ENCODE measurements around the gene ADAM8.
"Not testable (repeated sequence)": the region's sequence is repeated elsewhere in the genome, so short reads cannot be mapped to it uniquely, and the experiment has no call there.

Gene ADAM8

GRCh38 chr10:133230387-133231195 is 46.1 kb downstream of the ADAM8 start:
- H3K9ac ChIP-seq (ENCODE audit: low read depth, low read length), result no peak overlapping the region
- H3K9me3 ChIP-seq (ENCODE audit: insufficient read depth, low read depth, low read length), result no peaks in the 10 kb centered on the region
- H3K4me3 ChIP-seq (ENCODE audit: low read length), result no peak overlapping the region; the same call in 1 of the 2 replicates
- peaks cover 85% of the 10 kb centered on the region for H3K27me3 ChIP-seq (ENCODE audit: insufficient read depth, low read length)
- no peak overlapping the region for H3K27ac ChIP-seq (ENCODE audit: low read length)
- peaks cover 7% of the 10 kb centered on the region; the same call in 1 of the 2 replicates for H3K4me1 ChIP-seq (ENCODE audit: insufficient read depth, low read length)
- no peaks in the 10 kb centered on the region for H3K36me3 ChIP-seq (ENCODE audit: insufficient read depth, low read depth, low read length)

DNA sequence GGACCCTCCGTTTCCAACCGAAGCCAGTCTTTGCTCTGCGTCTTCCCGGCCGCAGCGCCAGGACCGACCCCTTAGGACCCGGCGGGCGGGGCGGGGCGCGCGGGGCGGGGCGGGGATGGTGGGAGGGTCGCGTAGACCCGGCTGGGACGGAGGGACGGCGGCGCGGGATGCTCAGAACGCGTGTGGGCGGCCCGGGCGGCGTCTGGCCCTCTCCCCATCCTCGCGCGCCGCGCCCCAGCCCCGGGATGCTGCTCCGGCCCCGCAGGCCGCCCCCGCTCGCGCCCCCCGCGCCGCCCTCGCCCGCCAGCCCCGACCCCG is 46.7 kb downstream of the ADAM8 start, which contains the start of gene UTF1:
Gene UTF1, plus strand, starts transcription at position 174 of the 318 bp plus-strand sequence. Its CDS starts 72 bp downstream, at position 246.
- no peaks in the 10 kb centered on the region for H3K36me3 ChIP-seq (ENCODE audit: insufficient read depth, low read depth, low read length)
- peak within 1 kb of the TSS; percentile 58 for H3K4me3 ChIP-seq (ENCODE audit: low read length)
- peaks cover 80% of the 10 kb centered on the region for H3K27me3 ChIP-seq (ENCODE audit: insufficient read depth, low read length)
- H3K4me1 ChIP-seq (ENCODE audit: insufficient read depth, low read length), result peaks cover 7% of the 10 kb centered on the region; the same call in 1 of the 2 replicates
- no peak within 1 kb of the TSS for H3K9ac ChIP-seq (ENCODE audit: low read depth, low read length)
- H3K9me3 ChIP-seq (ENCODE audit: insufficient read depth, low read depth, low read length), result no peaks in the 10 kb centered on the region
- no peak within 1 kb of the TSS for H3K27ac ChIP-seq (ENCODE audit: low read length)

GRCh38 chr10:133229265-133230043 is 47.2 kb downstream of the ADAM8 start:
- Histone ChIP-seq H3K9me3 (ENCODE audit: insufficient read depth, low read depth, low read length) (no peaks in the 10 kb centered on the region), H3K4me3 (ENCODE audit: low read length) (peak overlapping the region; percentile 58), H3K27me3 (ENCODE audit: insufficient read depth, low read length) (peaks cover 76% of the 10 kb centered on the region), H3K4me1 (ENCODE audit: insufficient read depth, low read length) (peaks cover 7% of the 10 kb centered on the region; the same call in 1 of the 2 replicates), H3K36me3 (ENCODE audit: insufficient read depth, low read depth, low read length) (no peaks in the 10 kb centered on the region), H3K27ac (ENCODE audit: low read length) (no peak overlapping the region), H3K9ac (ENCODE audit: low read depth, low read length) (no peak overlapping the region)

GRCh38 chr10:133227256-133227655 is 49.4 kb downstream of the ADAM8 start:
- Histone ChIP-seq H3K4me1 (ENCODE audit: insufficient read depth, low read length) (peaks cover 6% of the 10 kb centered on the region; the same call in 1 of the 2 replicates), H3K36me3 (ENCODE audit: insufficient read depth, low read depth, low read length) (no peaks in the 10 kb centered on the region), H3K4me3 (ENCODE audit: low read length) (no peak overlapping the region), H3K27me3 (ENCODE audit: insufficient read depth, low read length) (peaks cover 54% of the 10 kb centered on the region), H3K9ac (ENCODE audit: low read depth, low read length) (no peak overlapping the region), H3K9me3 (ENCODE audit: insufficient read depth, low read depth, low read length) (no peaks in the 10 kb centered on the region), H3K27ac (ENCODE audit: low read length) (no peak overlapping the region)

DNA sequence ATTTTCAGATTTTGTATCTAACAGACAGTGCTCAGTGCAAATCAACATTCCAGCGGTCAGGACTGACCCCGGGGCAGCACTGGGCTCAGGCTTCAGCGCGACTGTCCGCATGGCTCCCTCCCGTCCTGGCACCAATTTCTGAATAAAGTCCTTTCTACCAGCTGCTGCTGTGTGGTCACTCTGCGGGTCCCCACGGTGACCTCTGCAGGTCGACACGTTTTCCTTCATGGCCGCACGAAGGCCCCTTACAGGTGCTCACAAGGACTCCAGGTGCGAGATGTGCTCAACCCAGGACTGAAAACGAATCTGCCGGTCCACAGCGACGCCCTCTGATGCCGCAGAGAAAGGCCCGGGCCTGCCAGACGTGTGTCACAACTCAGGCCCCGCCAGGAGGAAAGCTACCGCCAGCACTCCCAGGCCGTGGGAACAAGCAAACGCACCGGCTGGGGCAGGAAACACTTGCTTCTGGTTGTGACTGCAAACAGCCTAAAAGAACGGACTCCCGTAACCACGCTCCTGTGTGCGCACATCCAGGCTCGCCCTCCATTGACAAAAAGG is 50.3 kb downstream of the ADAM8 start:
- Histone ChIP-seq H3K4me3 (ENCODE audit: low read length) (no peak overlapping the region), H3K9me3 (ENCODE audit: insufficient read depth, low read depth, low read length) (no peaks in the 10 kb centered on the region), H3K9ac (ENCODE audit: low read depth, low read length) (no peak overlapping the region), H3K4me1 (ENCODE audit: insufficient read depth, low read length) (no peaks in the 10 kb centered on the region; the same call in 1 of the 2 replicates), H3K27ac (ENCODE audit: low read length) (no peak overlapping the region), H3K27me3 (ENCODE audit: insufficient read depth, low read length) (peaks cover 44% of the 10 kb centered on the region), H3K36me3 (ENCODE audit: insufficient read depth, low read depth, low read length) (no peaks in the 10 kb centered on the region)

- Histone ChIP-seq H3K27me3 (ENCODE audit: insufficient read depth, low read length) (peaks cover 39% of the 10 kb centered on the region), H3K36me3 (ENCODE audit: insufficient read depth, low read depth, low read length) (no peaks in the 10 kb centered on the region), H3K27ac (ENCODE audit: low read length) (no peak overlapping the region), H3K9ac (ENCODE audit: low read depth, low read length) (no peak overlapping the region), H3K4me1 (ENCODE audit: insufficient read depth, low read length) (no peaks in the 10 kb centered on the region), H3K4me3 (ENCODE audit: low read length) (no peak overlapping the region), H3K9me3 (ENCODE audit: insufficient read depth, low read depth, low read length) (no peaks in the 10 kb centered on the region)
Observed at GRCh38 chr10:133225707-133226191, 50.9 kb downstream of the ADAM8 start.

GRCh38 chr10:133224756-133225372 is 51.8 kb downstream of the ADAM8 start:
- Histone ChIP-seq H3K36me3 (ENCODE audit: insufficient read depth, low read depth, low read length) (no peaks in the 10 kb centered on the region), H3K4me3 (ENCODE audit: low read length) (no peak overlapping the region), H3K4me1 (ENCODE audit: insufficient read depth, low read length) (no peaks in the 10 kb centered on the region), H3K27ac (ENCODE audit: low read length) (no peak overlapping the region), H3K9me3 (ENCODE audit: insufficient read depth, low read depth, low read length) (no peaks in the 10 kb centered on the region), H3K9ac (ENCODE audit: low read depth, low read length) (no peak overlapping the region; the same call in 1 of the 2 replicates), H3K27me3 (ENCODE audit: insufficient read depth, low read length) (peaks cover 32% of the 10 kb centered on the region)

DNA sequence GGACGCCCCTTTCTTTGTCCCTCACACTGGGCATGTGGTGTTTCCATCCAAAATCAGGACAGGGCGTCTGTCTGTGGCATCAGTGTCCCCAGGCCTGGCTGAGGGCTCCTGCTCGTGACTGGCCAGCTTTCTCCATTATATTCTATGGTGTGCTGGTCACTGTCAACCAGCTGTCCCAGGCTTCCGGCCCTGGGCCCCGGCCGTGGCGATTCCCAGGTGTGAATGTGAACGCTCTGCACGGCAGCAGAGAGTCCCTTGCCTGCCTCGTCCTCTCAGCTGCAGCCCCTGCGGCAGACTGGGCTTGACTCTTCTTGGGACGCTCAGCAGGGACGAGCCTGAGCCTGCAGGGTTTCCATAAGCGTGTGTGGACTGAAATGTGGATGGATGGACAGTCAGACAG is 52.6 kb downstream of the ADAM8 start:
- H3K4me3 ChIP-seq (ENCODE audit: low read length), result no peak overlapping the region
- H3K36me3 ChIP-seq (ENCODE audit: insufficient read depth, low read depth, low read length), result no peaks in the 10 kb centered on the region
- H3K27me3 ChIP-seq (ENCODE audit: insufficient read depth, low read length), result peaks cover 24% of the 10 kb centered on the region
- H3K4me1 ChIP-seq (ENCODE audit: insufficient read depth, low read length), result no peaks in the 10 kb centered on the region
- H3K9ac ChIP-seq (ENCODE audit: low read depth, low read length), result no peak overlapping the region
- no peak overlapping the region for H3K27ac ChIP-seq (ENCODE audit: low read length)
- no peaks in the 10 kb centered on the region for H3K9me3 ChIP-seq (ENCODE audit: insufficient read depth, low read depth, low read length)

- not testable (repeated sequence) for H3K4me3 ChIP-seq (ENCODE audit: low read length); H3K27ac ChIP-seq (ENCODE audit: low read length); H3K27me3 ChIP-seq (ENCODE audit: insufficient read depth, low read length); H3K9me3 ChIP-seq (ENCODE audit: insufficient read depth, low read depth, low read length); H3K4me1 ChIP-seq (ENCODE audit: insufficient read depth, low read length); H3K9ac ChIP-seq (ENCODE audit: low read depth, low read length); H3K36me3 ChIP-seq (ENCODE audit: insufficient read depth, low read depth, low read length)
Observed at GRCh38 chr10:133221756-133222155, 54.9 kb downstream of the ADAM8 start.

GRCh38 chr10:133221331-133221730 is 55.3 kb downstream of the ADAM8 start:
- Histone ChIP-seq H3K36me3 (ENCODE audit: insufficient read depth, low read depth, low read length) (no peaks in the 10 kb centered on the region), H3K9me3 (ENCODE audit: insufficient read depth, low read depth, low read length) (no peaks in the 10 kb centered on the region), H3K27me3 (ENCODE audit: insufficient read depth, low read length) (no peaks in the 10 kb centered on the region; the same call in 1 of the 2 replicates), H3K4me1 (ENCODE audit: insufficient read depth, low read length) (no peaks in the 10 kb centered on the region), H3K4me3 (ENCODE audit: low read length) (no peak overlapping the region), H3K27ac (ENCODE audit: low read length) (no peak overlapping the region), H3K9ac (ENCODE audit: low read depth, low read length) (no peak overlapping the region)

DNA sequence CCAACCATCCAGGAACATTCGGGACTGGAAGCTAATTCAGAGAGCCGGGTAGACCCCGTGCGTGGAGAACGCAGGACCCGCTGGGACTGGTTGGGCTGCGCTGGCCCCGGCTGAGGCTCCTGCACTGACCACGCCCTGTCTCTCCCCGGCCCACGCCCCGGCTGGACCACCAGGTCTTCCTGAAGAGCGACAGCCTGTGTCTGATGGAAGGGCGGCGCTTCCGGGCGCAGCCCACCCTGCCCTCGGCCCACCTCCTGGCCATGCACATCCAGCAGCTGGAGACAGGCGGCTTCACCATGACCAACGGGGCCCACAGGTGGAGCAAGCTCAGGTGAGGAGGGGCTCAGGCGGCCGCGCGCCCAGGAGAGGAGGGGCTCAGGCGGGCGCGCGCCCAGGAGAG is 56.9 kb downstream of the ADAM8 start:
- no peaks in the 10 kb centered on the region for H3K36me3 ChIP-seq (ENCODE audit: insufficient read depth, low read depth, low read length)
- H3K9me3 ChIP-seq (ENCODE audit: insufficient read depth, low read depth, low read length), result no peaks in the 10 kb centered on the region
- H3K9ac ChIP-seq (ENCODE audit: low read depth, low read length), result no peak overlapping the region
- no peak overlapping the region for H3K27ac ChIP-seq (ENCODE audit: low read length)
- peak overlapping the region; percentile 42; the same call in 1 of the 2 replicates for H3K4me3 ChIP-seq (ENCODE audit: low read length)
- H3K27me3 ChIP-seq (ENCODE audit: insufficient read depth, low read length), result no peaks in the 10 kb centered on the region
- H3K4me1 ChIP-seq (ENCODE audit: insufficient read depth, low read length), result no peaks in the 10 kb centered on the region

Measured in iPS-20b (cell line).